C4-2B (cell line): ENCODE data around the gene PXYLP1.

Experiments
- H3K27ac ChIP-seq: fragments of 450-650 bp; 2 replicates; pipeline ENCODE4 v1.5.1; 2017
- CTCF ChIP-seq: fragments of 450-650 bp; conservative IDR thresholded peaks from 2 replicates; pipeline ENCODE4 v1.5.1; 2017; ENCODE audit warnings: mild to moderate bottlenecking
- ZFX ChIP-seq: fragments of 450-650 bp; IDR thresholded peaks from 2 replicates; pipeline ENCODE4 v1.6.1; 2017

Gene PXYLP1

GRCh38 chr3:141336672-141337522 is 105.3 kb downstream of the PXYLP1 start:
- TF ChIP-seq CTCF (no peak), ZFX (no peak)
- no peak overlapping the region for H3K27ac ChIP-seq

DNA sequence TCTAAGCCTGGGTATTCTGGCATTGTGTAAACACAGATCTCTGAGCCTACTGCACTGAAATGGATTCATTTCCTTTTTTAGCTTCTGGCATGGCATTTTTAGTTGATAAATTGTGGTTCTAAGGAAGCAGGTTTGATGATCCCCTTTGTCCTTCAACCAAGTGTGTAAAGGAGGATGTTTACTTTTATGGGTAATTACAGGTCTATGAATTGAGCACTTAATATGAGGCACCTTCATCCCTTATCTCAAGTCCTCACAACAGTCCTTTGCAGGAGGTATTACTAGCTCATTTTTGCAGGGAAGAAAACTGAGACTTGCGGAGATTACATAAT is 105.9 kb downstream of the PXYLP1 start:
- no peak overlapping the region for H3K27ac ChIP-seq
- TF ChIP-seq CTCF (no peak), ZFX (no peak)

GRCh38 chr3:141337991-141338390 is 106.4 kb downstream of the PXYLP1 start:
- no peak overlapping the region for H3K27ac ChIP-seq

GRCh38 chr3:141338881-141339280 is 107.3 kb downstream of the PXYLP1 start:
- no peak overlapping the region for H3K27ac ChIP-seq
- no peak for TF ChIP-seq ZFX
- TF ChIP-seq CTCF: no peak

More at GRCh38 chr3:141337991-141338390, 106.4 kb downstream of the PXYLP1 start:
- TF ChIP-seq CTCF: no peak
- TF ChIP-seq ZFX: no peak

DNA sequence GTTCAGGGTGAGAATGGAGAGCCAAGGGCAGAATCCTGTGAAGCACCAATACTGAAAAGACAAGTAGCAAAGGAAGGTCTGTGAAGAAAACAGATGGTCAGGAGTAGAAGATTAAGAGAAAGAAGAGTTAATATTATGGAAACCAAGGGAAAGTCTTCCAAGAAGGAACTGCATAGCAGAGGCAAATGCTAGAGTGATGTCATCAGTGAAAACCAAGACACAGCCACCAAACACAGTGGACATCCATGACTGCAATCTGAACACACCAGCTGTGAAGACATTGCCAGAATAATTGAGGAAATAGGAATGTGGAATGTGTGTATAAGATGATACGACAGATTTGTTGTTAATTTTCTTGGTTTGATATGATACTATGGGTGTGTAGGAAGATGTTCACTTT is 109.9 kb downstream of the PXYLP1 start:
- TF ChIP-seq ZFX (no peak), CTCF (no peak)
- H3K27ac ChIP-seq: no peak overlapping the region

- no peak overlapping the region for H3K27ac ChIP-seq
- no peak for TF ChIP-seq CTCF
- TF ChIP-seq ZFX: no peak
These were observed 110.8 kb downstream of the PXYLP1 start for GRCh38 chr3:141342386-141342785.

DNA sequence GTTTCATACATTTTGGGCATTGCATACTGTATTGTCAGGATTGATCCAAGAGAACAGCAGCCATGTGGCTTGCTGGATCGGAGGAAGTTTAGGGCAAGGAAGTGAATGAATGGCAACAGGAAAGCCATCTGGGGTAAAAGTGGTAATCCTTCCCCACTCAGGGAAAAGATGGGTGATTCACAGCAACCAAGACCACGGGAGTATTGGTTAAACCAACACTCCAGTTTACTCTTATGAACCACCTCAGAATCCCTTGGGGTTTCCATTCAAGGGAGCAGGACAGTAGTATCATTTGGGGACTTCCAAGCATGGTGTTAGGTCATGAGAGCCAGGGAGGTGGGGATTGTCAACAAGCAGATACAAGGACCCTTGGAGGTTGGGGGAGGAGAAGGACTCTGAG is 111.5 kb downstream of the PXYLP1 start:
- H3K27ac ChIP-seq: no peak overlapping the region
- no peak for TF ChIP-seq ZFX
- no peak for TF ChIP-seq CTCF
